ENCODE data around the gene KCND2.
"Not testable (repeated sequence)": the region's sequence is repeated elsewhere in the genome, so short reads cannot be mapped to it uniquely, and the experiment has no call there.

The KCND2 gene

DNA sequence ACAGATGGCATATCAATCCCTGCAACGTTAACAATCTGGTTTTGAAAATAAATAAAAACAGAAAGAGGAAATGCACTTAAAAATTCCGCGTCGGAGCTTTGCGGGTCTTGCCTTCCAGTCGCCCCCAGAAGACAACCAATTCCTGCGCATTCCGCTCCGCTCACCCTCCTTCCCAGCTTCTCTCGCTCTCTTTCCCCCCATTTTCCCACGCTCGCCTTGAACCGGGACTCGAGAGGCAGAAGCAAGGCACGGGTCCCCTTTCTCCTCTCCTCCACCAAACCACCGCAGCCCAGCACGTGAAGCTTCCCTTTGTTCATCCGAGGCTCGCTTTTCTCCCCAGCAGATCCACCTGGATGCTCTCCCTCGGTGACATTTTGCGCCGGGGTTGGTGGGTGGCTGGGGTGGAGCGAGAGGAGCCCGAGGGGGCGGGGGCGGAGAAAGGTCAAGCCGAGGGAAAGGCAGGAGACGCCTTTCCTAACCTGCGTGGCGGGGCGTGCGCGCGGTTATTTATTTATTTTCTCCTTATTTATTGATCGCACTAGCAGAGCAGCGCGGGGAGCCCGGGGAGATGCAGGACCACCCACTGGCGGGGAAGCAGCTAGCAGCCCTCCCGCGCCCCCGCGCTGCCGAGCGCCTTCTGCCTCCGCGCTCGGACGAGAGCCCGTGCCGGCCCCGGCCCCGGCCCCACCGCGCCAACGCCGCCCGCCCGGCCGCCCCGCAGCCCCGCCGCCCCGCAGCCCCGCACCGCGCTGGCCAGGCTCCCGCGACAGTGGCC, at the start of gene KCND2:
TSS of gene KCND2 (plus strand) at position 475 of the 775 bp plus-strand sequence.
- no peak for DNase-seq (ENCODE audit: low read depth)

DNA sequence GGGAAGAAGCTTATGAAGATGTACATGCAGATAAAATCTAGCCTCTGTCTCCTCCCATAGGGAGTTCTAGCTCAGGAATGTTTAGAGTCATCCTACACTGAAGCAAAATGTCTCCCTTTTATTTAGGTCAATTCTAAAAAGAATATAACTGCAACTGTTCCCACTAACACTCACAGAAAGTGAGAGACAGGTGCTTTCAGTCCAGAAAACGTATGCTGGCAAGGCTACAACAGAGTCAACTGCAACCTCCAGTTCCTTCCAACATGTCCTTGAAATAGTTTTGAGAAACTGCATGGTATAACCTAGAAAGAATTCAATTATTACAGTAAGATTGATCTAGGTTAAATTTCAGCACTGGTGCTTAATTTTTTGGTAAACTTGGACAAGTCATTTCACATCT, 46.8 kb upstream of the KCND2 start:
- no peak for DNase-seq (ENCODE audit: low read depth)

DNA sequence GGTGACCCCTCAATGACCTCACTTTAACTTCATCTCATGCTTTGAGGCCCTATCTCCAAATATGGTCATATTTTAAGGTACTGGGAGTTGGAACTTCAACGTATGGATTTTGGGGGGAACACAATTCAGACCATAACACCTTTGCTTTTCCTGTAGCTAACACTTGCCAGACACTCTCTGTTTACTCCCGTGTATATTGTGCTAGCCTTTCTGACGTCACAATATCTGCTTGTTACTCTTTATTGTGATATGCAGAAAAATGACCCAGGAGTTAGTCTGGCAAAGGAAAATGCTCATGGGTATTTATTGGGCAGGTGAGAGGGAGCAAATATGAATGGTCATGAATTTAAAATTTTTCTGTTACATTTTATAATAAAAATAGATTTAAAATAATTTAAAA, 45.7 kb upstream of the KCND2 start:
- no peak for DNase-seq (ENCODE audit: low read depth)

DNA sequence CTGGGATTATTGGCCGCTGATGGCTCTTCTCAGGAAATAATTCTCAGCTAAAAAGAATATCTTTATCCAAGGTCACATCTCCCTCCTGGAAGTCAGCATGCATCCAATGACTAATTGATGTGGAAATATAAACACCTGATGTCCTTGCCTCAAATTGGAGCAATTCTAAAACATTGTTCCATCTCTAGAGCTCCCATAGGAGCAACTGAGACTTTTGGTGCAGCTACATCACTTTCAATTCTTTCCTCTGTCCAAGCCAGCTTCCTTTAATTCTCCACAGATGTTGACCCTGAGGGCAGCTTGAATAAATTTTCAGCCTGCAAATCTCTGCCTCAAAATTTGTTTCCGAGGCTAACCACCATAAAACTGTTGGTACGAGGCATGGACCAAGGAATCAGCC, 43.9 kb upstream of the KCND2 start:
- no peak for DNase-seq (ENCODE audit: low read depth)

DNA sequence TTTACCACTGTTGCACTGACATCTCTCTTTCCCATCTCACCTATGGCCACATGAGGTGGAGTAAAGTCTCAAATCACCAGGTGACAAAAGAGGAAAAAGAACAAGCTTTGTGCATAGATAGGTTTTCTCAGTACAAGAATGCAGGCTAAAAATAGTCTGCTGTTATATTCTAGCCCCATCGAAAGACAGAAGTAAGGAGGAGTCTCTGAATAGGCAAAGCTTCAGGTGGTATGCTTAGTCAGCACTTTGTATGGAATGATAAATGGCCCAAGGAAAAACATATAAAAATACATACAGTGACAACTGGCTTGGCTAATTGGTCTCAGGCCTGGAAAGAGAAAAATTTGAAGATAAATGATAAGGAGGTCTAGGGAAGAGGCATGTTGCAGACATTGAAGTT, 39.6 kb upstream of the KCND2 start:
- DNase-seq (ENCODE audit: low read depth), result no peak

DNA sequence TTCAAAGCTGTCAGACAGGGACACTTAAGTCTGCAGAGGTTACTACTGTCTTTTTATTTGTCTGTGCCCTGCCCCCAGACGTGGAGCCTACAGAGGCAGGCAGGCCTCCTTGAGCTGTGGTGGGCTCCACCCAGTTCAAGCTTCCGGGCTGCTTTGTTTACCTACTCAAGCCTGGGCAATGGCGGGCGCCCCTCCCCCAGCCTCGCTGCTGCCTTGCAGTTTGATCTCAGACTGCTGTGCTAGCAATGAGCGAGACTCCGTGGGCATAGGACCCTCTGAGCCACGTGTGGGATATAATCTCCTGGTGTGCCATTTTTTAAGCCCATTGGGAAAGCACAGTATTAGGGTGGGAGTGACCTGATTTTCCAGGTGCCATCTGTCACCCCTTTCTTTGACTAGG, 32.6 kb upstream of the KCND2 start:
- not testable (repeated sequence) for DNase-seq (ENCODE audit: low read depth)

DNA sequence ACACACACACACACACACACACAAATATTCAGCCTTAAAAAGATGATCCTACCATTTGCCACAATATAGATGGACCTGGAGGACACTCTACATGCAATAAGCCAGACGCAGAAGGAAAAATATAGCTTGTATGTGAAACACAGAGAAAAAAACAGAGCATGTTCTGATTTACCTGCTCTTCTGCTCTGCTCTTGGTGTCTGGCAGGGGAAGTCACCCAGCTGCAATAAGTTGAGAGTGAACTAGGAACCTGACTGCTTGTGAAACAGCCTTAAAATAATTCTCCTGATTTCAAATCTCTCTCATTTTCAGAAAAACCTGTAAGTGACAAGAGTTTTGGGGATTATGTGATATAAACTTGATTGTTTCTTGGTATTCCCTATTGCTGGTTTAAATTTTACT, 31.0 kb upstream of the KCND2 start:
- DNase-seq (ENCODE audit: low read depth), result no peak

DNA sequence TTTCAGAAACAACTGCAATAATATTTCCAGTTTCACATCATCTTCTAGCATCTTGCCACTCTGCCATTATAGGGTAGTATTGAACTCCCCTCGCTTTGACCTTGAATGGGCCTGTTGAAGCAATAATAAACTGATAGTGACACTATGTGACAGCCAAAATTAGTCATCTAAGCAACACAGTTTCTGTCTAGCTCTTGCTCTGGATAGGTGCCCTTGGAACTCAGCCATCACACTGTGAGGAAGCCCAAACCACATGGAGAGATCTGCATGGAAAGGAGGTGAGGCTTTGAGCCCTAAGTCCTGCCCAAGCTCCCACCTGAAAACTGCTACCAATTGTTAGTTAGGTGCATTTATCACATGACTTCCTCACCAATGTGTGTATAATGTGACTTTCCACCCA, 18.1 kb upstream of the KCND2 start:
- DNase-seq (ENCODE audit: low read depth), result no peak

DNA sequence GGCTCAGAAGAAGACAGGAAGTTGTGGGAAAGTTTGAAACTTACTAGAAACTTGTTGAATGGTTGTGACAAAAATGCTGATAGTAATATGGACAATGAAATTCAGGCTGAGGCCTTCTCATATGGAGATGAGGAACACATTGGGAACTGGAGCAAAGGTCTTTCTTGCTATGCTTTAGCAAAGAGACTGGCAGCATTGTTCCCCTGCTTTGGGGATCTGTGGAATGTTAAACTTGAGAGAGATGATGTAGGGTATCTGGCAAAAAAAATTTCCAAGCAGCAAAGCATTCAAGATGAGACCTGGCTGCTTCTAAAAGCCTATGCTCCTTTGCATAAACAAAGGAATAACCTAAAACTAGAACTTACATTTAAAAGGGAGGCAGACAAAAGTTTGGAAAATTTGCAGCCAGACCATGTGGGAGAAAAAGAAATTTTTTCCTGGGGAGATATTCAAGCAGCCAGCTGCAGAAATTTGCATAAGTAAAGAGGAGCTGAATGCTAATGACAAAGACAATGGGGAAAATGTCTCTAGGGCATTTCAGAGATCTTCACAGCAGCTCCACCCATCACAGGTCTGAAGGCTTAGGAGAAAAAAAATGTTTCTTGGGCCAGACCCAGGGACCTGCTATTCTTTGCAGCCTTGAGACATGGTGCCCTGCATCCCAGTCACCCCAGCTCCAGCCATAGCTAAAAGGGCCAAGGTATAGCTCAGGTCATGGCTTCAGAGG, 16.5 kb upstream of the KCND2 start:
- no peak for DNase-seq (ENCODE audit: low read depth)

DNA sequence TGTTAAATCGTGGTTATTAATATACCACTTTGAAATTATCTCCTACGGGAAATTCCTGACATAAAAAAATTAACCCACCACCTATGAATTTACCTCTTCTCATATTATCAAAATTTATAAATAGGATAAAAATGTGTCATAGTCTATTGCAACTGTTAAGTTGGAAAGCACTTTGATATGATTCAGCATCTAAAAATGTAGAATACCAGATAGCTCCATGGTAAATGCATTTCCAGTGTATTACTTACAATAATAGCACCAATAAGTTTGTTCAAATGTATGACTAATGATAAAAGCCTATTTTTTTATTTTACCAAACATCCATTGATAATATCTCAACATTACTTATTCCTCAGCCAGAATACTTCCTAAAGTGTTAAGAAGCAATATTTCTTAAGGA, 13.6 kb upstream of the KCND2 start:
- no peak for DNase-seq (ENCODE audit: low read depth)

DNA sequence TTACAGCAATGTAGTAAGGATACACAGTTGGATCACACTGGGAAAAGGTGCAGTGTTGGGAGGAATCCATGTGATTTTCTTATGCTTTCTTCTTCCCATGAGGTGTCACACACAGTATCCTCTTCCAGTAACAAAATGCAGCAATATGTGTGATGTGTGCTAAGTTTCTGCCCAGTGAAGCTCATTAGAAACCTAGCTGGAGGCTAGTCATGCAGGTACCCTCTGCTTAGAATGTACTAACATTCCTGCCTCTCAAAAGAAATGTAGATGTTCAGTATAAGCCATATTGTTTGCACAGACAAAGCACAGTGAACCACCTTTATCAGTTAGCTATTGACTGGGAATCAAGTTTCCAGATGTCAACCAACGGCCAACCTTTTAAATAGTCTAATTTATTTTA, 12.9 kb upstream of the KCND2 start:
- DNase-seq (ENCODE audit: low read depth), result no peak

DNA sequence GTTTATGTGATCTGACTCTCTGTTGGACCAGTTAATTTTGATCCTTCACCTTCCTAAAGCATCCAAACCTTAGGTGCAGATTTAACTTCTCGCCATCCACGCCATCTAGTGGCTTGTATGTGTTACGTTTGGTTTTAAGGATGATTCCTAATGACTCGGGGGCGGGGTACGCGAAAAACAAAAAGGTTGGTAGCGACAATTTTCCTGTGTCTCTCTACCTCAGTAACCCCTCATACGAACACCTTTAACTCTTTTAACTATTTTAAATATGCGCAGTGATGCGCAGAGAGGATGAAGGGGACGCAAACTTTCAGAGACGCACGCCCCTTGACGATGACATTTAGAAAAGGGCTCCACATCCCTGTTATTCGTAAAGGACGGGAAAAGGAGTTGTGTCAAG, 714 bp upstream of the KCND2 start:
- no peak for DNase-seq (ENCODE audit: low read depth)

DNA sequence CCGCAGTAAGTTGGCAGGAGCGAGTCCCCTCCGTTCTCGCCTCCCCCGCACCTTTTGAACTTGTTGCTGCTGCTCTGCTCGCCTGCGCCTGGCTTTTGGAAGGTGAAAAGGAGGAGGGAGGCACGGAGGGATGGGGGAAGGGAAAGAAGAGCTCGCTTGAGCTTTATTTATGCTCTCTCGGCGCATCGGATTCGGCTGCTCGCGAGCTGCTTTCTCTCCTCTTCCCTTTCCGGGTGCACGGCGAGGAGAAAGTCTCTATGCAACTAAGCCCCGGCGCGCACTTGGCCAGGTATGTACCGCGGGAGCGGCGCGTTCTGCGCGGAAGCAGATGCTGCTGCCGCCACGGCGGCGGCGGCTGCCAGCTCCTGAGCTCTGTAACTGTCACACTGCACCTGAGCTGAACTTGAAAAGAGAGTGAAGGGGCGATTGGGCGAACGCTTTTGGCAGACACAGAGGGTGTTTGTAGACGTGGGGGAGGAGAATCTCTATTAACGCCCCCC, 551 bp downstream of the KCND2 start:
- DNase-seq (ENCODE audit: low read depth), result no peak

DNA sequence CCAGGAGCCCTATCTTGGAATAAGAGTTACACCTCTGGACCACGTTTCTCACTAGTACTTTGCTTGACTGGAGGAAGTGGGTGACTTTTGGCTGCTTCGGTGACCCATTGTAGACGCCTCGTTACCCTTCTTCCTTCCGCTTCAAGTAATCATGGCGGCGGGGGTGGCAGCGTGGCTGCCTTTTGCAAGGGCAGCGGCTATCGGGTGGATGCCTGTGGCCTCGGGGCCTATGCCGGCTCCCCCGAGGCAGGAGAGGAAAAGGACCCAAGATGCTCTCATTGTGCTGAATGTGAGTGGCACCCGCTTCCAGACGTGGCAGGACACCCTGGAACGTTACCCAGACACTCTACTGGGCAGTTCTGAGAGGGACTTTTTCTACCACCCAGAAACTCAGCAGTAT, 1.5 kb downstream of the KCND2 start:
- DNase-seq (ENCODE audit: low read depth), result no peak

DNA sequence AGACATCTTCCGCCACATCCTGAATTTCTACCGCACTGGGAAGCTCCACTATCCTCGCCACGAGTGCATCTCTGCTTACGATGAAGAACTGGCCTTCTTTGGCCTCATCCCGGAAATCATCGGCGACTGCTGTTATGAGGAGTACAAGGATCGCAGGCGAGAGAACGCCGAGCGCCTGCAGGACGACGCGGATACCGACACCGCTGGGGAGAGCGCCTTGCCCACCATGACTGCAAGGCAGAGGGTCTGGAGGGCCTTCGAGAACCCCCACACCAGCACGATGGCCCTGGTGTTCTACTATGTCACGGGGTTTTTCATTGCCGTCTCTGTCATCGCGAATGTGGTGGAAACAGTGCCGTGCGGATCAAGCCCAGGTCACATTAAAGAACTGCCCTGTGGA, 1.9 kb downstream of the KCND2 start:
- DNase-seq (ENCODE audit: low read depth), result no peak

DNA sequence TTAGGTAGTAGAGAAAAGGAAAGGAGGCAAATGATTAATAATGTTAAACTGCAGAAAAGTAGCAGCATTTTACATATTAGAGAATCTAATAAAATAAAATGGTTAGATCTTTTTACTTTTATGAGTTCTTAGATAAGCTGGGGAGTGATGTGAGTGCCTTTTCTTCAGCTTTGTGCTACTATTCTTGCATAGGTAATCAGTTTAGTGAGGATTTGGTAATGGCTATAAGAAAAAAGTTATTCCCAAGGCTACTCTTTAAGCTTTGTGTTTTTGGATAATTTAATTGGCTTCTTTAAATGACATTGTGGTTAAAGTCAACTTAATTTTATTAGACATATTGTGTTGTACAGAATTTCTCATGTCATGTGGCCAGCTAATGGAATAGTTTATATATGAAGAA, 3.7 kb downstream of the KCND2 start:
- no peak for DNase-seq (ENCODE audit: low read depth)

DNA sequence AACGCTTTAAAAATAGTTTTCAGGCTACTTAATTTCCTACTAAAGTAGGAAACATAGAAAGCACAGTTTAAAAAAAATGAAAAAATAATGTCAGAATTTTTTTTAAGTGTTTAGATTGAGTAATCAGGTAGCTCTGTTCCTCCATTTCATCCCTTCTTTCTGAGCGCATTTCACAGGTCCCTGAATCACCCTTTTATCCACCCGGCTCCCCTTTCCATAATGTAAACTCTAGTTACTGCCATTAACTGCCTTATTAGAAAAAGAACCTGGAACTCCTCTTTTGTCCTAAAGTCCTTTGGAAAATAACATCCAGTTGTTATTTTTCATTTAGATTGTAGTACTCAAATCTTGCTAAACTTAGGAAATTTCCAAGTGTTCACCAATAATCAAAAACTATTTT, 5.8 kb downstream of the KCND2 start:
- no peak for DNase-seq (ENCODE audit: low read depth)

DNA sequence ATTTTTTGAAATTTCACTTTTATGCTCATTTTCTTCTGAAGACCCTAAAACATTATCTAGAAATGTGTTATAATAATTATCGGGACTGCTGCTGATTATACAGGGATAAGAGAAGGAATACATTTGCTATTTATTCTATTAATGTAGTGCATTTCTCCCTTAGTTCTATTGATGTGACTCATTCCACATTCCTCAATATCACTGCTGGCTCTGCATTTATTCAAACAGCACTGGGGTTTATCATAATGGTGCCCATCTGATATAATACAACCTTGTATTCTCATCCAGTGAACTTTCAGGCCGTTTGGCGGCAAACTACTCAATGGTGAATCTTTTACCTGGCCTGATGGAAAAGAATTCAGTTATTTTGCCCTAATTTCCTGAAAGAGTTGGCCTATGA, 7.8 kb downstream of the KCND2 start:
- DNase-seq (ENCODE audit: low read depth), result no peak

DNA sequence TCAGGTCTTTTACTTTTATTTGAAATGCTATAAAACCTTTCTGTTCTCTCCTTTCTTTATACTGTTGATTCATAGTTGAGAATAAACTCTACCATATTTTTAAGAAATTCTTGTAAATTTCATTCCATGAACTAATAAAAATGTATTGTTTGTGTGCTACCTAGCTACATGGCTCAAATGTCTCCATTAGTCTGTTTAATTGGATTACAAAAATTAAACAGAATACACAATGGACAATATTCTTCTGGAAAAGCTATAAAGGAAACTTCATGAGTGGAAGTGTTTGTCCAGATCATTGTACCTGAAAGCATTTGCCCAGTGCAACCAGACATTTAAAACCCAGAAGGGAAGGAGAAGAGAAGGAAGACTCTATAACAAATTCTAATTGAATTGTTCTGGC, 20.1 kb downstream of the KCND2 start:
- DNase-seq (ENCODE audit: low read depth), result no peak

DNA sequence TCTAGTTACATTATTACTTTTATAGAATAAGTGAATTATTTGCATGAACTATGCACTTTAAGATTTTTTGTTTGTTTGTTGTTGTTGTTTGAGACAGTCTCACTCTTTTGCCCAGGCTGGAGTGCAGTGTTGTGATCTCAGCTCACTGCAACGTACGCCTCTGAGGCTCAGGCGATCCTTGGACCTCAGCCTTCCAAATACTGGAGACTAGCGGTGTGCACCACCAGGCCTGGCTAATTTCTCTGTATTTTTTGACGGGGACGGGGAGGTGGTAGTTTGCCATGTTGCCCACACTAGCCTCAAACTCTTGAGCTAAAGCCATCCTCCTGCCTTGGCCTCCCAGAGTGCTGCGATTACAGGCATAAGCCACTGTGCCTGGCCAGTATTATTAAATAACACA, 29.2 kb downstream of the KCND2 start:
- no peak for DNase-seq (ENCODE audit: low read depth)

DNA sequence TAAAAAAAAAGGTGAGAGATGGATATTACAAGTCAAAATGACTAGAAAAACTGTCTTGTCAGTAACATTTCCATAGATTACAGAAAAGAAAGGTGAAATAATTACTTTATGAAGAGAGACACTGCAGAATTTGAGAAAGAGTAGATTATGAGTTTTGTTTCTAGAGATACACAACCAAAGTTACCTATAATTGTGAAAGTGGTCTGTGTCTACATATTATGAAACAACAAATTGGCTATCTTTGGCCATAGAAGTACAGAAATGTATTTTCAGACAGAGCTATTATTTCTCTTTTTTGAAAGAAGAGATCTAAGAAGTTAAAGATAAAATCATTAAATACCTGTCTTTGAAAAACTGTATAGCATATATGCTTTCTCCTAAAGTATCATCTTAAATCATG, 30.1 kb downstream of the KCND2 start:
- no peak for DNase-seq (ENCODE audit: low read depth)

DNA sequence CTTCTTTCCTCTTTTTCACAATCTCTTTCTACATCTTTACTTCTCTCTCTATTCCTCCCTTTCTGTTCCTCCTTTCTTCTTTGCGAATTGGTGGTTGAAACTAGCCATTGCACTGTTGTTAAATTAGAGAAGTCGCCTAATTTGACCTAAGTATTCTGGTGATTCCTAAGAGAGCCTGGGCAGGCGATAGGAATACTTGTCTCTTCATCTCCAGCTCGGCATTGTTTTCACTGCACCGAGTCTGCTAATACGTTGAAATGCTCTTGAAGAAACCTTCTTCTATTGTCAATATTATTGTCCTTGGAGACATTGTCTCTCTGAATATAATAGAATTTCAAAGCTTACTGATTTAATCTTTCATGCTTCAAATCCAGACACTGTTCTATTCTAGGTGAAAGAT, 31.7 kb downstream of the KCND2 start:
- DNase-seq (ENCODE audit: low read depth), result no peak

DNA sequence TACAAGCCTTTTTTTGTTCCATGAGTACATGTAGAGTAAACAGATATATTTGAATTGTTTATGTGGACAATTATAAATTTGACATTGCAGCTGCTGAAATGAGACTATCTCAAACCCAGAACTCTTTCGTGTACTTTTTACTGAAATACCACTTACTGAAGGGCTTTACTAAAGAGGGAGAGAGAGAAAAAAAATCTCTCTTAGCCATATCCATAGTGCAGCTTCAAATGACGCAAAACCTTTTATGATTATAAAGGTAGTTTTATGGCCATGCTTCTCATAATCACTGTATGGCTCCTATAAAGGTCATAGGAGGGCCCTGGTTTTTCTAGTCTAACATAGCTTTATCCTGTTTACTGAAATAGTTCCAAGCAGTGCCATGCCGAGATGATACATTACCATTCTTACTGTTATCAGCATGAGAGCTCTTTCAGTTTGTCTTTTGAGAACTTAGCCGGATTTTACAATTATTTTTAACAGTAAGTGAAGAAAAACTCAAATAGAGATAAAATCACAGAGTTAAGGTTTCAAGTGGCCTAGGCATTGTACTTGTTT, 35.1 kb downstream of the KCND2 start:
- no peak for DNase-seq (ENCODE audit: low read depth)
